GM19238 (cell line): ENCODE data around the gene IL26.
"Not testable (repeated sequence)": the region's sequence is repeated elsewhere in the genome, so short reads cannot be mapped to it uniquely, and the experiment has no call there.

ENCODE experiments used
- DNase-seq: peaks from one replicate; pipeline ENCODE4 v3.0.0; 2011; ENCODE audit warnings: low spot score; ENCODE audit not compliant: insufficient read length

IL26 gene

GRCh38 chr12:68240079-68240478, 14.5 kb upstream of the IL26 start:
- DNase-seq, result no peak

GRCh38 chr12:68239309-68239982, 13.8 kb upstream of the IL26 start:
- DNase-seq, result no peak

- no peak for DNase-seq
Measured at GRCh38 chr12:68237619-68238018, 12.0 kb upstream of the IL26 start.

GRCh38 chr12:68237078-68237477, 11.5 kb upstream of the IL26 start:
- no peak for DNase-seq

- DNase-seq, result peak; percentile 18
Measured at GRCh38 chr12:68236421-68237059, 10.9 kb upstream of the IL26 start.

- no peak for DNase-seq
Measured at GRCh38 chr12:68235576-68235975, 10.0 kb upstream of the IL26 start.

GRCh38 chr12:68234140-68234539, 8.5 kb upstream of the IL26 start:
- no peak for DNase-seq

GRCh38 chr12:68233498-68233897, 7.9 kb upstream of the IL26 start:
- DNase-seq, result no peak

GRCh38 chr12:68231691-68232090, 6.1 kb upstream of the IL26 start:
- DNase-seq, result no peak

- DNase-seq, result no peak
Measured at GRCh38 chr12:68231229-68231628, 5.6 kb upstream of the IL26 start.

GRCh38 chr12:68229956-68230355, 4.3 kb upstream of the IL26 start:
- no peak for DNase-seq

GRCh38 chr12:68227356-68227755, 1.7 kb upstream of the IL26 start:
- no peak for DNase-seq

GRCh38 chr12:68224613-68225285, 861 bp downstream of the IL26 start:
- DNase-seq, result no peak

- DNase-seq, result peak; percentile 39
Measured at GRCh38 chr12:68223067-68223747, 2.4 kb downstream of the IL26 start.

- DNase-seq, result no peak
Measured at GRCh38 chr12:68222326-68222725, 3.3 kb downstream of the IL26 start.

- DNase-seq, result no peak
Measured at GRCh38 chr12:68221497-68221896, 4.1 kb downstream of the IL26 start.

GRCh38 chr12:68210875-68211274, 14.7 kb downstream of the IL26 start:
- no peak for DNase-seq

GRCh38 chr12:68209048-68209728, 16.4 kb downstream of the IL26 start:
- DNase-seq, result not testable (repeated sequence)

- no peak for DNase-seq
Measured at GRCh38 chr12:68207276-68207675, 18.3 kb downstream of the IL26 start.

GRCh38 chr12:68206446-68206845, 19.2 kb downstream of the IL26 start:
- no peak for DNase-seq

GRCh38 chr12:68203460-68203875, 22.1 kb downstream of the IL26 start:
- DNase-seq, result no peak

- no peak for DNase-seq
Measured at GRCh38 chr12:68200854-68201253, 24.8 kb downstream of the IL26 start.
